Measurements from ENCODE around the gene TMUB1.
A peak's percentile ranks its signal among the peaks of the same experiment; 100 is the strongest.

The TMUB1 gene

DNA sequence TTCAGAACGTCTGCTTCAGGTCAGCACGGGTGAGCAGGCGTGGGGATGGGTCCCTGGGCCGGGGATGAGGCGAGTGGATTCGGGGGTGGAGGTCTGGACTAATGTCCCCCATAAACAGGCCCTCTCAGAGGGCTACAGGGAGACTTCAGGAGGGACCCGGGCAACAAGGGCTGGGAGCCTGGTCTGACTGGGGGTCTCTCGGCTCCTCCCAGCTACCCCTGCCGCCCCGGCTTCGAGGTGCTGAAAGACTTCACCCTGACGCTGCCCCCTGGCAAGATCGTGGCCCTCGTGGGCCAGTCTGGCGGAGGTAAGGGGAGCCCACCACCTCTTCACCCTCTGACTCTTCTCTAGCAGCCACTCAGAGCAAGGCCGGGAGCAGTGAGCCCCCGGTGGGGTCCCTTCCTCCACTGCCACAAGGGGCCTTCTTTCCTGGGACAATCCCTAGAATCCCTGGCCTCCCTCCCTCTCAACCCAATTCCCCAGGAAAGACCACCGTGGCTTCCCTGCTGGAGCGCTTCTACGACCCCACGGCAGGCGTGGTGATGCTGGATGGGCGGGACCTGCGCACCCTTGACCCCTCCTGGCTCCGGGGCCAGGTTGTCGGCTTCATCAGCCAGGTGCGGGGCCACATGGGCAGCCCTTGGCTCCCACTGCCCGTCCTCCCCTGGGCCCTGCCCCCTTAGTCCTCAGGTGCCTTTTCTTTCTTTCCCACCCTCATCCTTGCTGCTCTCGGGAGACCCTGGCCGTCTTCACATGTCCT, 42.5 kb downstream of the TMUB1 start:
- no peak for DNase-seq (ENCODE audit: low spot score)
- TF ChIP-seq, protein P1, sequence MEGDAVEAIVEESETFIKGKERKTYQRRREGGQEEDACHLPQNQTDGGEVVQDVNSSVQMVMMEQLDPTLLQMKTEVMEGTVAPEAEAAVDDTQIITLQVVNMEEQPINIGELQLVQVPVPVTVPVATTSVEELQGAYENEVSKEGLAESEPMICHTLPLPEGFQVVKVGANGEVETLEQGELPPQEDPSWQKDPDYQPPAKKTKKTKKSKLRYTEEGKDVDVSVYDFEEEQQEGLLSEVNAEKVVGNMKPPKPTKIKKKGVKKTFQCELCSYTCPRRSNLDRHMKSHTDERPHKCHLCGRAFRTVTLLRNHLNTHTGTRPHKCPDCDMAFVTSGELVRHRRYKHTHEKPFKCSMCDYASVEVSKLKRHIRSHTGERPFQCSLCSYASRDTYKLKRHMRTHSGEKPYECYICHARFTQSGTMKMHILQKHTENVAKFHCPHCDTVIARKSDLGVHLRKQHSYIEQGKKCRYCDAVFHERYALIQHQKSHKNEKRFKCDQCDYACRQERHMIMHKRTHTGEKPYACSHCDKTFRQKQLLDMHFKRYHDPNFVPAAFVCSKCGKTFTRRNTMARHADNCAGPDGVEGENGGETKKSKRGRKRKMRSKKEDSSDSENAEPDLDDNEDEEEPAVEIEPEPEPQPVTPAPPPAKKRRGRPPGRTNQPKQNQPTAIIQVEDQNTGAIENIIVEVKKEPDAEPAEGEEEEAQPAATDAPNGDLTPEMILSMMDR (IDR thresholded peaks at IDR 0.05) = no peak
- Histone ChIP-seq H3K4me3 (no peak overlapping the region), H3K27ac (no peak overlapping the region)

DNA sequence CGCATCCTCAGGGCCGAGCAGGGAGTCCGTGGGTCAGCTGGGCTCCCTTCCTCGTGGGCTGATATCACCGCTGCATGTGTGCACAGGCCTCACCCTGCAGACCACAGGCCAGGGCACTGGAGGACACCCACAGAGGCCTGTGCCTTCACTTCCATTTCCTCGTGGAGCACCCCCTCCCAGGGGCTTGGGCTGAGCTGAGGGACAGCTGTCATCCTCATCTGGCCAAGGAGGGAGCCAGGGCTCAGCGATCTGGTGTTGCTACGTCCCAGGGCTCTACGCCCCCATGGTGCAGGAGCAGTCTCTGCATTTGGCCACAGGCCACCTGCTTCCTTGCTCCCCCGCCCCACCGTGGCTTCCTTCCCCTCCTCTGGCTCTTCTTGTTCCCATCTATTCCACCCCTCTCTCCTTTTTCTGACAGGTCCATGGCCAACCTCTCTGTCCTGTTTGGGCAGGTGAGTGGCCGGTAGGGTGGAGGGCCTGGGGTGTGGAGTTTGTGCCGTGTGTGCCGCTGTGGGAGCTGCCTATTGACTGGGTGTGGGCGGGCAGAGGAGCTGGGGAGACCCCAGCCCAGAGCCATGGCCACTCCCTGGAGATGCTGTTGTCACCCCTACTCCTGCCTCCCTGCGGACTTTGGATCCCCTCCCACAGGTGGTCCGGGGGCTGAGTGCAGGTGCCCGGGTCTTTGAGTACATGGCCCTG, 43.3 kb downstream of the TMUB1 start:
- TF ChIP-seq, protein P1 (IDR thresholded peaks at IDR 0.05) = no peak
- no peak for DNase-seq (ENCODE audit: low spot score)
- Histone ChIP-seq H3K4me3 (no peak overlapping the region), H3K27ac (peak overlapping the region in 1 of 2 donors; percentile 85)

DNA sequence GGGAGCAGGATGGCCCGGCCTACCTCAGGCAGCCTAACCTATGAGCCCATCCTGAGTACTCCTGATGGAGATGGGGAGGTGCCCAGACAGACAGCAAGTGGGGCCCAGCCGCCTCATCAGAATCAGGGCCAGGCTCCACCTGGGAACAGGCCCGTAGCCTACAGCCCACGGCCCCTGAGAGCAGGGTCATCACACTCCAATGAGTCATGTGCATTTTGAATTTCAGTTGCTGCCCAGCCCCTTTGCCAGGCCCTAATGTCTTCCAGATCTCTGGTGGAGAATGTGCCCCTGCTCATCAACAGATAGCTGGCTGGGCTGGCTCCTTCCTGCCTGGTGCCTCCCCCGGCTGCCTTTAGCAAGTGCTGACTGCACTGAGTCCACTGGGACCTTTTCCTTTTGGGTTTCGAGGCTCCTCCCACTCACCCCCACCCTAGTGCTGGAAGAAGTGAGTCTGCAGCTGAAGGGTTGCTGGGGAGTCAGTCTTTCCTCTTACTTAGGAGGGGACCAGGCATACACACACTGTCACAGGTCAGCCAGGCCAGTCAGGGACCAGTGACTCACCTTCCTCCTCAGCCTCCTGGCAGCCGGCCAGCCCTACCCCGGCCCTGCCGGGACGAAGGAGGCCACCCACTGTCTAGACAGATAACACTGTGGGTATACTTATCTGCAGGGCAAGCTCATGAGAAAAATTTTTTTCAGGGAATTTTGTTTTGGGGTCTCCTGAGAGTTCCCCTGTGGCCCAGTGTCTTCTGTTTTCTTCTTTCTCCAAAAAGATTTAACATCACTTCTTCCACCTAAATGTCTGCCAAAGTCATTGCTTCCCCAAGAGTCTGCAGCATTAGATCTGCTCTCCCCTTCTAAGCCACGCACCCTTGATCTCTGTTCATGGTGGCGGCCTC, 44.1 kb downstream of the TMUB1 start:
- TF ChIP-seq, protein P1 (IDR thresholded peaks at IDR 0.05) = no peak
- H3K27ac ChIP-seq = peak overlapping the region; percentile 11 to 85
- DNase-seq (ENCODE audit: low spot score) = peak; percentile 89

GRCh38 chr7:151035902-151036301, 47.4 kb downstream of the TMUB1 start:
- no peak overlapping the region for H3K27ac ChIP-seq
- TF ChIP-seq, protein P1 (IDR thresholded peaks at IDR 0.05) = no peak
- DNase-seq (ENCODE audit: low spot score) = no peak
- H3K4me3 ChIP-seq = no peak overlapping the region

More for the DNA sequence above, 44.1 kb downstream of the TMUB1 start:
- H3K4me3 ChIP-seq = no peak overlapping the region

GRCh38 chr7:151035026-151035717, 48.1 kb downstream of the TMUB1 start:
- TF ChIP-seq, protein P1 (IDR thresholded peaks at IDR 0.05) = no peak
- H3K4me3 ChIP-seq = no peak overlapping the region
- no peak for DNase-seq (ENCODE audit: low spot score)
- H3K27ac ChIP-seq = no peak overlapping the region

GRCh38 chr7:151034312-151035025, 48.8 kb downstream of the TMUB1 start:
- TF ChIP-seq, protein P1 (IDR thresholded peaks at IDR 0.05) = no peak
- no peak for DNase-seq (ENCODE audit: low spot score)
- H3K4me3 ChIP-seq = no peak overlapping the region
- H3K27ac ChIP-seq = no peak overlapping the region
